ENCODE measurements around the gene CUBN.

The CUBN gene

DNA sequence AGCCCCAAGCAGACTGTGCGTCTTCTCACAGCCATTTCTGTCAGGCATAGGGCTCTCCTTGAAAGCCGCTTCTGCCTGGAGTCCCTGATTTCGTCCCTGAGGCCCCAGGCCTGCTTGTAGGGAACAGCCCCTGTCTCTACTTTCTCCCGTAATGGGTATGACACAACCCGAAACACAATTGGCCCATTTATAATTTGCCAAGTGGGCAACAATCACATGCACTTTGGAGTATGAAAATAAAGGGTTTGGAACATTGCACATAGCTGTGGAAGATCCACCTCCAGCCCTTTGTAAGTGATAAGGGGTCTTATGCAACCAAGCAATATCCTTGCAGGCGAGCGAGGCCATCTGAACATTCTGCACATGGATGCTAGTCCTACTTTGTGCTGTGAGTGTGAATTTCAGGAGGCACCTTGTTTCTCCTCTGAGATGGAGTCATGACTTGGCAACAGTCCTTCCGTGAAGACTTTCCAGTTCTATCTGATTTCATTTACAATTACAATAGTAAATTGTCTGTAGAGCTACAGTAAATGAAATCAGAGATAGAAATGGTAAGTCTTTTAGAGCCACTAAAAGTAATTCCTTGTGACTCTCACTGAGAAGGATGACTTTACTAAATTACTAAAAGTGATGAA lies 141.5 kb downstream of the CUBN start:
- H3K4me3 ChIP-seq (ENCODE audit: low read length), result no peak overlapping the region
- no peaks in the 10 kb centered on the region for H3K9me3 ChIP-seq (replicated peaks; ENCODE audit: low read length)
- H3K4me2 ChIP-seq (ENCODE audit: low read length), result peak overlapping the region; percentile 60
- no peaks in the 10 kb centered on the region for H3K27me3 ChIP-seq (ENCODE audit: control insufficient read depth, insufficient read depth, low read length)
- peak overlapping the region; percentile 84 for H3K9ac ChIP-seq (ENCODE audit: low read depth, low read length)
- H3K36me3 ChIP-seq (ENCODE audit: insufficient read depth, low read length), result no peaks in the 10 kb centered on the region
- H3K4me1 ChIP-seq (ENCODE audit: control insufficient read depth, insufficient read depth, low read length), result peaks cover 39% of the 10 kb centered on the region

GRCh38 chr10:16987206-16987621 lies 142.4 kb downstream of the CUBN start:
- no peaks in the 10 kb centered on the region for H3K27me3 ChIP-seq (ENCODE audit: control insufficient read depth, insufficient read depth, low read length)
- H3K9ac ChIP-seq (ENCODE audit: low read depth, low read length), result peak overlapping the region; percentile 84
- H3K36me3 ChIP-seq (ENCODE audit: insufficient read depth, low read length), result no peaks in the 10 kb centered on the region
- peak overlapping the region; percentile 60 for H3K4me2 ChIP-seq (ENCODE audit: low read length)
- peak overlapping the region; percentile 32 for H3K4me3 ChIP-seq (ENCODE audit: low read length)
- H3K9me3 ChIP-seq (replicated peaks; ENCODE audit: low read length), result no peaks in the 10 kb centered on the region
- peaks cover 33% of the 10 kb centered on the region for H3K4me1 ChIP-seq (ENCODE audit: control insufficient read depth, insufficient read depth, low read length)

DNA sequence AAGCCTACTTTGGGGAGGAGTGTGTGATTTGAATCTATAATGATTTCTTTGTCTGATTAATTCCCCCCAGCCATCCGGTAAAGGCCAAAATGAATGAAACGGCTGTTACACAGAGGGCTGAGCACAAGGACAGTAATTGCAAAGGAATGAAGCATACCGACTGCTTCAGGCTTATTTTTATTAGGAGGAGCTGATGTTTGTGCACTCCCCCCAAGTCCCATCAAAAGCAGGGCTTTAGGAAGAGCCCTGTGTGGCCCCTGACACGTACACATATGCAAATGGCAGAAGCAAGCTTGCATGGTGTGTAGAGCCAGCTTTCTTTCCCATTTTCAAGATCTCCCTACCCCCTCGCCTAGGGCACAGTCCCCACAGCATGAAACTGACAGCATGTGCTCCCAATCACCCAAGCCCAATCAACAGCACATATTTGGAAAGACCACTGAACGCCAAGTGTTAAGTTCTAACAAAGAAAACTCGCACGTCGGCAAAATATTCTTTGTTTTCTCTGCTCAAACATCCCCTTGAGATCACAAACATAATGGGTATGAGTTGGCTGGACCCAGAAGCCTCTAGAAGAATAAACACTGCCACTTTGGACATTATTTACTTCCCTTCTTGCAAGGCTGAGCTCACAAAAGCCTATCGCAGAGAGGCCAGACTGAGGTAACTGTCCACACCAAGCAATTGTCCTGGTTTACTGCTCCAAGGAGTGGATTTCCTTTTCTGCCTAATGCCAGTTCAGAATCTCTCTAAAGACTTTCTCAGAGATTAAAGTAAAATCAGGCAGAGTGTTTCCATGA lies 143.0 kb downstream of the CUBN start:
- no peaks in the 10 kb centered on the region for H3K9me3 ChIP-seq (replicated peaks; ENCODE audit: low read length)
- peak overlapping the region; percentile 32 for H3K4me3 ChIP-seq (ENCODE audit: low read length)
- peak overlapping the region; percentile 60 for H3K4me2 ChIP-seq (ENCODE audit: low read length)
- no peaks in the 10 kb centered on the region for H3K27me3 ChIP-seq (ENCODE audit: control insufficient read depth, insufficient read depth, low read length)
- H3K9ac ChIP-seq (ENCODE audit: low read depth, low read length), result peak overlapping the region; percentile 84
- no peaks in the 10 kb centered on the region for H3K36me3 ChIP-seq (ENCODE audit: insufficient read depth, low read length)
- H3K4me1 ChIP-seq (ENCODE audit: control insufficient read depth, insufficient read depth, low read length), result peaks cover 33% of the 10 kb centered on the region

DNA sequence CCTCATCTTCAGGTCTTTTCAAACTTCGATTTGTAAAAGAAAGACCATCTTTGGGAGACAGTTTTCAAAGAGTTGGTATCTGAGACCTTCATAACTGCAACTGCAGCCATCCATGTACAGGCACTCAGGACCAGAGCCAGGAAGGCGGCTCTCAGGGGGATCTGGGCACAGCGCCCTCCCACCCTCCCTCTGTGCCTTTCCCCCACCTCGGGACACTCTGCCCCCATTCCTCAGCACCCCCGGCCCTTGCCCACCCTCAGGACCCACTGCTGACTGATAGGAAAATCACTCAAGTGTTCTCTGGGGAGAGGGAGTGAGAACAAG lies 143.6 kb downstream of the CUBN start:
- H3K9ac ChIP-seq (ENCODE audit: low read depth, low read length), result peak overlapping the region; percentile 84

DNA sequence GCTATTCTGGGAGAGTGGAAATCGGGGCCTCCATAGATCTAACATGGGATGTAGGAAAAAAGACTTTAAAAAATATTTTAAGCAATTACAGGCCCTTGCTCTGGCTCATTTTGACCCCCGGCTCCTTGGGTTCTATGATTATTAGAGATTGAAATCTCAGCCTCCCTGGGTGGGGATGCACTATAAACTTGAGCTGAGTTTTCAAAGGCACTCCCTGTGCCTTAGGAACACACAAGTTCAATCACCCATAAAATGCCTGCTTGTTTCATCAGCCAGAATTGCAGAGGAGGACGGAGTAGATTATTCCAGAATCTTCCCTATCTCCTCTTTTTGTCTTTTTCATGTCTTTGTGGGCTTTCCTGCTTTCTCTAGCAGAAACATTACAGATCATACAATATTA lies 145.4 kb downstream of the CUBN start:
- H3K4me1 ChIP-seq (ENCODE audit: control insufficient read depth, insufficient read depth, low read length), result peaks cover 33% of the 10 kb centered on the region
- no peaks in the 10 kb centered on the region for H3K36me3 ChIP-seq (ENCODE audit: insufficient read depth, low read length)
- H3K9ac ChIP-seq (ENCODE audit: low read depth, low read length), result no peak overlapping the region
- H3K4me2 ChIP-seq (ENCODE audit: low read length), result no peak overlapping the region
- H3K27me3 ChIP-seq (ENCODE audit: control insufficient read depth, insufficient read depth, low read length), result no peaks in the 10 kb centered on the region
- H3K9me3 ChIP-seq (replicated peaks; ENCODE audit: low read length), result no peaks in the 10 kb centered on the region
- no peak overlapping the region for H3K4me3 ChIP-seq (ENCODE audit: low read length)

More for the DNA sequence above, 143.6 kb downstream of the CUBN start:
- Histone ChIP-seq H3K4me3 (ENCODE audit: low read length) (no peak overlapping the region), H3K4me2 (ENCODE audit: low read length) (peak overlapping the region; percentile 60), H3K27me3 (ENCODE audit: control insufficient read depth, insufficient read depth, low read length) (no peaks in the 10 kb centered on the region), H3K36me3 (ENCODE audit: insufficient read depth, low read length) (no peaks in the 10 kb centered on the region), H3K4me1 (ENCODE audit: control insufficient read depth, insufficient read depth, low read length) (peaks cover 33% of the 10 kb centered on the region), H3K9me3 (replicated peaks; ENCODE audit: low read length) (no peaks in the 10 kb centered on the region)

GRCh38 chr10:16976803-16977202 lies 152.8 kb downstream of the CUBN start:
- Histone ChIP-seq H3K4me1 (ENCODE audit: control insufficient read depth, insufficient read depth, low read length) (peaks cover 3% of the 10 kb centered on the region), H3K4me3 (ENCODE audit: low read length) (no peak overlapping the region), H3K27me3 (ENCODE audit: control insufficient read depth, insufficient read depth, low read length) (no peaks in the 10 kb centered on the region), H3K36me3 (ENCODE audit: insufficient read depth, low read length) (no peaks in the 10 kb centered on the region), H3K9ac (ENCODE audit: low read depth, low read length) (no peak overlapping the region), H3K9me3 (replicated peaks; ENCODE audit: low read length) (no peaks in the 10 kb centered on the region), H3K4me2 (ENCODE audit: low read length) (no peak overlapping the region)

DNA sequence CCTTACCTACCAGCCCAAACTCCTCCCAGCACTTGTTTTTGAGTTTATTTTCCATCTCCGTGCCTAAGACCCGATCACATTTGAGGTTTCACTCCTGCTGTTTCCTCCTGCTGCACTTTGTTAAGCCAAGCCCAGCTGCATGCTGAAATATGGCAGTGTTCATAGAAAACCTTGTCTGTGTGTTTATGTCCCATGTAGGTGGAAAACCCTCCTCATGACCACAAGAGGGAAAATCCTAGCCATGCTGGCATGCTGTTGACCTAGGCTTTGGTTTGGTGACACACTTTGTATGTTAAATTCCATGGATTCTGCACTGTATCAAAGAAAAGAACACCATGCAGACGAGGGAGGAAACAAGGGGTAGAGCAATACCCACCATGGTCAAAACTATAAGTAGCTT lies 154.4 kb downstream of the CUBN start:
- Histone ChIP-seq H3K9ac (ENCODE audit: low read depth, low read length) (no peak overlapping the region), H3K4me1 (ENCODE audit: control insufficient read depth, insufficient read depth, low read length) (peaks cover 3% of the 10 kb centered on the region), H3K36me3 (ENCODE audit: insufficient read depth, low read length) (no peaks in the 10 kb centered on the region), H3K4me3 (ENCODE audit: low read length) (no peak overlapping the region), H3K27me3 (ENCODE audit: control insufficient read depth, insufficient read depth, low read length) (no peaks in the 10 kb centered on the region), H3K4me2 (ENCODE audit: low read length) (no peak overlapping the region), H3K9me3 (replicated peaks; ENCODE audit: low read length) (no peaks in the 10 kb centered on the region)

- peaks cover 45% of the 10 kb centered on the region for H3K4me1 ChIP-seq (ENCODE audit: control insufficient read depth, insufficient read depth, low read length)
- peak overlapping the region; percentile 62 for H3K4me2 ChIP-seq (ENCODE audit: low read length)
- no peaks in the 10 kb centered on the region for H3K9me3 ChIP-seq (replicated peaks; ENCODE audit: low read length)
- no peaks in the 10 kb centered on the region for H3K36me3 ChIP-seq (ENCODE audit: insufficient read depth, low read length)
- peak overlapping the region; percentile 36 for H3K4me3 ChIP-seq (ENCODE audit: low read length)
- H3K27me3 ChIP-seq (ENCODE audit: control insufficient read depth, insufficient read depth, low read length), result no peaks in the 10 kb centered on the region
- H3K9ac ChIP-seq (ENCODE audit: low read depth, low read length), result peak overlapping the region; percentile 77
Measured at GRCh38 chr10:16968416-16969041, 161.1 kb downstream of the CUBN start.

DNA sequence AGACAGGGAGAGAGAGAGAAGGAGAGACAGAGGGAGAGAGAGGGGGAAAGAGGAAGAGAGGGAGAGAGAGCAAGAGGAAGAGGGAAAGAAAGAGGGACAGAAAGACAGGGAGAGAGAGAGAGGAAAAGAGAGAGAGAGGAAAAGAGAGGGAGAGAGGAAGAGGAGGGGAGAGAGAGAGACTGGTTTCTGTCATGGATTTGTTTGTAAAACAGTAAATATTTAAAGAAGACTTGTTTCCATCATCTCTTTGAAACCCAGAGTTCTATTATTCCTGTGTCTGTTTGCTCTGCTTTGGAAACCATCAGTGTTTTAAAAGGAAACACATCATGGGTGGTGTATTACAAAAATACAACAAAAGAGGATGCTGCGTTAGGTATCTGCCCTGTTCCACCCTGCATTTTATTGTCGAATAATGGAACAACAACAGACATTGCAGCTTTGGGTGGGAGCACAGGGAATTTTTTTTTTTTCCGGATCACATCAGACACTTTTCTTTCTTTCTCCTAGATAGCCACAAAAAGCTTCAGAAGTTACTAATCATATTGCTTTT lies 161.7 kb downstream of the CUBN start:
- peaks cover 45% of the 10 kb centered on the region for H3K4me1 ChIP-seq (ENCODE audit: control insufficient read depth, insufficient read depth, low read length)
- peak overlapping the region; percentile 36 for H3K4me3 ChIP-seq (ENCODE audit: low read length)
- H3K9ac ChIP-seq (ENCODE audit: low read depth, low read length), result peak overlapping the region; percentile 77
- H3K27me3 ChIP-seq (ENCODE audit: control insufficient read depth, insufficient read depth, low read length), result no peaks in the 10 kb centered on the region
- H3K4me2 ChIP-seq (ENCODE audit: low read length), result peak overlapping the region; percentile 62
- no peaks in the 10 kb centered on the region for H3K36me3 ChIP-seq (ENCODE audit: insufficient read depth, low read length)
- no peaks in the 10 kb centered on the region for H3K9me3 ChIP-seq (replicated peaks; ENCODE audit: low read length)

GRCh38 chr10:16966991-16967865 lies 162.4 kb downstream of the CUBN start:
- Histone ChIP-seq H3K27me3 (ENCODE audit: control insufficient read depth, insufficient read depth, low read length) (no peaks in the 10 kb centered on the region), H3K36me3 (ENCODE audit: insufficient read depth, low read length) (no peaks in the 10 kb centered on the region), H3K4me1 (ENCODE audit: control insufficient read depth, insufficient read depth, low read length) (peaks cover 45% of the 10 kb centered on the region), H3K9me3 (replicated peaks; ENCODE audit: low read length) (no peaks in the 10 kb centered on the region), H3K4me2 (ENCODE audit: low read length) (peak overlapping the region; percentile 62), H3K9ac (ENCODE audit: low read depth, low read length) (peak overlapping the region; percentile 77), H3K4me3 (ENCODE audit: low read length) (peak overlapping the region; percentile 36)
